H1 (cell line): Measurements from ENCODE around the gene C17orf114.

Experiments
- RNF2 ChIP-seq: fragments of 200-900, 300-1000 bp; sonication (generic); IDR thresholded peaks from 2 replicates; pipeline ENCODE4 v1.7.1; 2016; ENCODE audit warnings: borderline replicate concordance, low read depth, mild to moderate bottlenecking, antibody characterized with exemption, low read length; ENCODE audit not compliant: poor library complexity, severe bottlenecking; ENCODE audit errors: missing control alignments

C17orf114 gene

GRCh38 chr17:4822835-4823234 lies 20.7 kb upstream of the C17orf114 start (continued):
- TF ChIP-seq RNF2, result no peak
